ENCODE measurements around the gene IFNA5. TPM values are rescaled to one million over a fixed set of nuclear protein-coding genes. Genes with fewer than 3 reads are reported as not detected.

Gene IFNA5
- total and polyA plus RNA-seq, 2 of the 13 experiments (the other 11 are each of a cell fraction or from before 2014, with no cell fraction given), result not detected

- TF ChIP-seq SRSF9 (IDR thresholded peaks at IDR 0.05; ENCODE audit: borderline replicate concordance, insufficient read depth, low read depth, low read length, poor library complexity, severe bottlenecking), result no peak
- peak; percentile 94; the same call in 1 of the 2 replicates for TF ChIP-seq SRY (CRISPR knock-in tag; IDR thresholded peaks at IDR 0.05)
- peak; percentile 59 for TF ChIP-seq TBX2 (CRISPR knock-in tag; IDR thresholded peaks at IDR 0.05; ENCODE audit: borderline replicate concordance)
- no peak for TF ChIP-seq CENPT (CRISPR knock-in tag; IDR thresholded peaks at IDR 0.05; ENCODE audit: low read depth)
- peak; percentile 91; the same call in 1 of the 2 replicates for TF ChIP-seq ZNF558 (CRISPR knock-in tag; IDR thresholded peaks at IDR 0.05; ENCODE audit: borderline replicate concordance)
- TF ChIP-seq BHLHE40 (IDR thresholded peaks at IDR 0.05; ENCODE audit: low read length), result no peak
- peak; percentile 41; the same call in 1 of the 2 replicates for TF ChIP-seq ZNF451 (CRISPR knock-in tag; IDR thresholded peaks at IDR 0.05)
- TF ChIP-seq HNRNPK (IDR thresholded peaks at IDR 0.05; ENCODE audit: low read depth, low read length, poor library complexity, severe bottlenecking), result peak; percentile 16
- TF ChIP-seq CENPX (CRISPR knock-in tag; IDR thresholded peaks at IDR 0.05), result no peak
- TF ChIP-seq NFKB2 (CRISPR knock-in tag; IDR thresholded peaks at IDR 0.05; ENCODE audit: borderline replicate concordance), result peak; percentile 82; the same call in 1 of the 2 replicates
- peak; percentile 64 for TF ChIP-seq MED1 (CRISPR knock-in tag; IDR thresholded peaks at IDR 0.05)
- TF ChIP-seq MAFG (CRISPR knock-in tag; IDR thresholded peaks at IDR 0.05), result 0 out of 2 replicates have a peak, but pooled peaks have one; percentile 43
- TF ChIP-seq ZNF34 (CRISPR knock-in tag; IDR thresholded peaks at IDR 0.05; ENCODE audit: borderline replicate concordance), result no peak
- TF ChIP-seq ZNF10 (CRISPR knock-in tag; IDR thresholded peaks at IDR 0.05; ENCODE audit: borderline replicate concordance, low read depth), result no peak
- no peak for TF ChIP-seq ZC3H4 (CRISPR knock-in tag; IDR thresholded peaks at IDR 0.05; ENCODE audit: borderline replicate concordance)
- TF ChIP-seq ASH2L (IDR thresholded peaks at IDR 0.05; ENCODE audit: insufficient read length, low read depth, low read length), result peak; percentile 91
- TF ChIP-seq ATAD3A (CRISPR knock-in tag; IDR thresholded peaks at IDR 0.05), result no peak
- TF ChIP-seq, protein P1, sequence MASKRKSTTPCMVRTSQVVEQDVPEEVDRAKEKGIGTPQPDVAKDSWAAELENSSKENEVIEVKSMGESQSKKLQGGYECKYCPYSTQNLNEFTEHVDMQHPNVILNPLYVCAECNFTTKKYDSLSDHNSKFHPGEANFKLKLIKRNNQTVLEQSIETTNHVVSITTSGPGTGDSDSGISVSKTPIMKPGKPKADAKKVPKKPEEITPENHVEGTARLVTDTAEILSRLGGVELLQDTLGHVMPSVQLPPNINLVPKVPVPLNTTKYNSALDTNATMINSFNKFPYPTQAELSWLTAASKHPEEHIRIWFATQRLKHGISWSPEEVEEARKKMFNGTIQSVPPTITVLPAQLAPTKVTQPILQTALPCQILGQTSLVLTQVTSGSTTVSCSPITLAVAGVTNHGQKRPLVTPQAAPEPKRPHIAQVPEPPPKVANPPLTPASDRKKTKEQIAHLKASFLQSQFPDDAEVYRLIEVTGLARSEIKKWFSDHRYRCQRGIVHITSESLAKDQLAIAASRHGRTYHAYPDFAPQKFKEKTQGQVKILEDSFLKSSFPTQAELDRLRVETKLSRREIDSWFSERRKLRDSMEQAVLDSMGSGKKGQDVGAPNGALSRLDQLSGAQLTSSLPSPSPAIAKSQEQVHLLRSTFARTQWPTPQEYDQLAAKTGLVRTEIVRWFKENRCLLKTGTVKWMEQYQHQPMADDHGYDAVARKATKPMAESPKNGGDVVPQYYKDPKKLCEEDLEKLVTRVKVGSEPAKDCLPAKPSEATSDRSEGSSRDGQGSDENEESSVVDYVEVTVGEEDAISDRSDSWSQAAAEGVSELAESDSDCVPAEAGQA (IDR thresholded peaks at IDR 0.05; ENCODE audit: low read depth), result no peak
- TF ChIP-seq, protein P1 (CRISPR knock-in tag; IDR thresholded peaks at IDR 0.05; ENCODE audit: borderline replicate concordance), result peak; percentile 54; the same call in 1 of the 2 replicates
- TF ChIP-seq PCBP2 (optimal IDR thresholded peaks at IDR 0.05; ENCODE audit: low read depth, low read length, poor library complexity, severe bottlenecking), result no peak
- TF ChIP-seq ZNF557 (CRISPR knock-in tag; IDR thresholded peaks at IDR 0.05), result no peak
Measured at GRCh38 chr9:21334701-21335632, 29.9 kb upstream of the IFNA5 start, which contains the start of gene KLHL9 (continued).

All from HepG2 (cell line).